HCT116 (cell line): ENCODE measurements around the gene ZNF674.

ENCODE experiments used
- CEBPB ChIP-seq: IDR thresholded peaks from 2 replicates; pipeline ENCODE4 v1.6.1; 2012; ENCODE audit warnings: low read depth
- EZH2 ChIP-seq: fragments of 200-600 bp; sonication (generic); IDR thresholded peaks from 2 replicates; pipeline ENCODE4 v1.6.1; 2017; ENCODE audit warnings: antibody characterized with exemption, mixed run types
- SIN3A ChIP-seq: IDR thresholded peaks from 2 replicates; pipeline ENCODE4 v1.6.1; 2012; ENCODE audit warnings: low read depth
- YY1 ChIP-seq: IDR thresholded peaks from 2 replicates; pipeline ENCODE4 v1.6.1; 2011; ENCODE audit warnings: low read length, low read depth, moderate library complexity, mild to moderate bottlenecking; ENCODE audit not compliant: insufficient replicate concordance; ENCODE audit errors: extremely low read depth
- TF ChIP-seq, protein P1 (sequence below), 3 experiments: fragments of 200-600 bp in 1 of 3; sonication (generic) in 1 of 3; IDR thresholded peaks in 2 of 3; conservative IDR thresholded peaks in 1 of 3; 2 replicates each; pipeline ENCODE4 v1.5.1; 2012 to 2017; ENCODE audit warnings: low read depth in 2 of 3, low read length in 2 of 3, antibody characterized with exemption in 1 of 3, borderline replicate concordance in 1 of 3, control low read depth in 1 of 3, mild to moderate bottlenecking in 1 of 3, mixed read lengths in 1 of 3, mixed run types in 1 of 3, moderate library complexity in 1 of 3; ENCODE audit not compliant: insufficient read depth in 1 of 3
- TF ChIP-seq, protein P2 (sequence below): IDR thresholded peaks from 2 replicates; pipeline ENCODE4 v1.6.1; 2012

GRCh38 chrX:46571423-46572339, 26.5 kb upstream of the ZNF674 start:
- TF ChIP-seq SIN3A (no peak), EZH2 (no peak), YY1 (no peak), CEBPB (no peak)
- TF ChIP-seq, protein P1, sequence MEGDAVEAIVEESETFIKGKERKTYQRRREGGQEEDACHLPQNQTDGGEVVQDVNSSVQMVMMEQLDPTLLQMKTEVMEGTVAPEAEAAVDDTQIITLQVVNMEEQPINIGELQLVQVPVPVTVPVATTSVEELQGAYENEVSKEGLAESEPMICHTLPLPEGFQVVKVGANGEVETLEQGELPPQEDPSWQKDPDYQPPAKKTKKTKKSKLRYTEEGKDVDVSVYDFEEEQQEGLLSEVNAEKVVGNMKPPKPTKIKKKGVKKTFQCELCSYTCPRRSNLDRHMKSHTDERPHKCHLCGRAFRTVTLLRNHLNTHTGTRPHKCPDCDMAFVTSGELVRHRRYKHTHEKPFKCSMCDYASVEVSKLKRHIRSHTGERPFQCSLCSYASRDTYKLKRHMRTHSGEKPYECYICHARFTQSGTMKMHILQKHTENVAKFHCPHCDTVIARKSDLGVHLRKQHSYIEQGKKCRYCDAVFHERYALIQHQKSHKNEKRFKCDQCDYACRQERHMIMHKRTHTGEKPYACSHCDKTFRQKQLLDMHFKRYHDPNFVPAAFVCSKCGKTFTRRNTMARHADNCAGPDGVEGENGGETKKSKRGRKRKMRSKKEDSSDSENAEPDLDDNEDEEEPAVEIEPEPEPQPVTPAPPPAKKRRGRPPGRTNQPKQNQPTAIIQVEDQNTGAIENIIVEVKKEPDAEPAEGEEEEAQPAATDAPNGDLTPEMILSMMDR (IDR thresholded peaks at IDR 0.05 in 2 of 3, conservative IDR thresholded peaks at IDR 0.05 in 1 of 3; ENCODE audit: borderline replicate concordance in 1 of 3, insufficient read depth in 1 of 3, low read depth in 2 of 3, low read length in 2 of 3) = no peak
- TF ChIP-seq, protein P2, sequence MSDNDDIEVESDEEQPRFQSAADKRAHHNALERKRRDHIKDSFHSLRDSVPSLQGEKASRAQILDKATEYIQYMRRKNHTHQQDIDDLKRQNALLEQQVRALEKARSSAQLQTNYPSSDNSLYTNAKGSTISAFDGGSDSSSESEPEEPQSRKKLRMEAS = no peak
